ENCODE measurements around the gene N4BP2.

Gene N4BP2

DNA sequence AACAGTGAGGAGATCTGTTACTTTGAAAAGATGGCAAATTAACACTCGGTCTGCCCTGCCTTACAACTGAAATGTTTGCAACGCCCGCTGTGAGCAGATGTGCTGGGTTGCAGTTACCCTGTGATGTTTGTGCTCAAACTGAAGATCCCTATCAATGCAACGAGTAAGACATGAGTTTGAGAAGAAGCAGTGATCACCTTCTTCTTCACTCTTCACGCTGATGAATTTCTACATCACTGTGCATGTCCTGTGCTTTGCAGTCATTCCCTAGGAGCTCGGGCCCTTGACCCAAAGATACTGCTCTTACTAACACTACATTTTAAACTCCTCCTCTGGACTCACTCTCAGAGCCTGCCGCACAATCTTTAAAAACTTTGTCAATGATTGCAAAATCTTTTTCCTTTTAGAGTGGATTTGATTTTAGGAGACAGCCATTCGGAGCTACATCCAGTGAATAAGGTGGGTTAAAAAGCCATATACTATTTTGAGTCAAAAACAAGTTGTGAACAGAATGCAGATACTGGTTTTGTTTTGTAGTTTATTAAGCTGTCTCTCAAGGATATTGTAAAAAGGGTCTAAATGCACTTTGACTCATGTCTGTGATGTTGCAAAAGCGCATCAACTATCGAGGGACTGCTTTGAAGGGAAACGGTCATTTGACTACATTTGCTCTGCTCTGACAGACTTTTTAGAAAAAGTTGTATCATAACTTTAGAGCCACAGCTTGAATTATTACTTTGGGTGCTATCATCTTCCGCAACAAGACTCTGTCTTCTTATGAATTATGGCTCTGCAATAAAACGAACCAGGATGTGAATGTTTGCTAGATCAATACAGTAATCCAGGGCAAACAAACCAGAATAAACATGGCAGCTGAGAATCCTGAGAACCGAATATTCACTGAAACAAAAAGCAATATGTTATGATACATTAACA, 134.5 kb downstream of the N4BP2 start:
- no peak for DNase-seq (ENCODE audit: extremely low spot score)
- TF ChIP-seq, protein P1, sequence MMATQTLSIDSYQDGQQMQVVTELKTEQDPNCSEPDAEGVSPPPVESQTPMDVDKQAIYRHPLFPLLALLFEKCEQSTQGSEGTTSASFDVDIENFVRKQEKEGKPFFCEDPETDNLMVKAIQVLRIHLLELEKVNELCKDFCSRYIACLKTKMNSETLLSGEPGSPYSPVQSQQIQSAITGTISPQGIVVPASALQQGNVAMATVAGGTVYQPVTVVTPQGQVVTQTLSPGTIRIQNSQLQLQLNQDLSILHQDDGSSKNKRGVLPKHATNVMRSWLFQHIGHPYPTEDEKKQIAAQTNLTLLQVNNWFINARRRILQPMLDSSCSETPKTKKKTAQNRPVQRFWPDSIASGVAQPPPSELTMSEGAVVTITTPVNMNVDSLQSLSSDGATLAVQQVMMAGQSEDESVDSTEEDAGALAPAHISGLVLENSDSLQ (IDR thresholded peaks at IDR 0.05): no peak; the same call in 1 of the 2 replicates
- TF ChIP-seq ZNF384 (IDR thresholded peaks at IDR 0.05) (no peak), FOXA1 (IDR thresholded peaks at IDR 0.05) (no peak), LEF1 (IDR thresholded peaks at IDR 0.05; ENCODE audit: borderline replicate concordance) (no peak), SP1 (IDR thresholded peaks at IDR 0.05) (no peak), HDGF (IDR thresholded peaks at IDR 0.05; ENCODE audit: borderline replicate concordance) (no peak), ARNT (IDR thresholded peaks at IDR 0.05) (no peak), NFRKB (IDR thresholded peaks at IDR 0.05) (no peak), L3MBTL2 (conservative IDR thresholded peaks at IDR 0.05) (no peak)
- CTCF ChIA-PET: interaction anchor here (0.6 kb wide), 2 partner anchors 535 to 565 kb away, joined by 3 to 7 read pairs; no protein-coding TSS in a partner anchor
- POLR2A ChIA-PET: no interaction called here

DNA sequence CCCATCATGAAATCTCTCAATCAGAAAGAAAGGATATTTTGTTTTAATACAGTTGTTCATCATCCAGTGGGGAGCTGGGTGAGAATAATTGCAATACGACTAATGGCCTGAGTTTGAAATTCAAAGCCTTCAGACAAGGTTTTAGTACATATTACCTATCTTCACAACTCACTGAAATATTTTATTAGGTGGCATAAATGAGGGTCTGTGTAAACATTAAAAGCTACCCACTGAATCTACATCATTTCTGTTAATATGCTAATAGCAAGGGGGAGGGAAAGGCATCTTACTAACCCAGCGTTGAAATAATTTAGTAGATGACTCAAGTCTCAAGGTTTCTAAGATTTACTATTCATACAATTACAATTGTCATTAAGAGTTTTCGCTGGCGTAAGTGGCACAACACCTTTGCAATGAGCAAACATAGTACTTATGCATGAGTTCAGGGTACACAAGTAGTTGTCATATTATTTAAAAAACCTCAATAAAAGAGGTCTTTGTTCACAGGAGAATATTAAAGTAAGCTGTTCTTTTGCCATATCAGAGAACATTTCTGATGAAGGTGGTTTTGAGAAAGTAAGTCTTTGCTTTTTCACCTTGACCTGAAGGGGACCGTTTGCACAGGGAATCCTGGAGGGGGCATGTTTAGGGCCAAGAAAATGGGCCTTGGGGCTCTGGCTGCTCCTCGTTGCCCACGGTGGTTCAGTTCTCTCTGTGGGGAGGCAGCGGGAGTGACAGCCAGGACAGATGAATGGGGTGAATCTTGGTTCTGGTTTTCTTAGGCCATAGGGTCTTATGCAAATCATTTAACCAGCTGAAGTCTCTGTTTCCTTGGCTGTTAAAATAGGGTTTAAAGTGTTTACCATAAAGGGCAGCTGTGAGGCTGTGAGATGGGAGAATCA, 135.7 kb downstream of the N4BP2 start:
- ChIA-PET POLR2A (no interaction called here), CTCF (no interaction called here)
- no peak for DNase-seq (ENCODE audit: extremely low spot score)
- TF ChIP-seq FOXK2 (IDR thresholded peaks at IDR 0.05): no peak
- TF ChIP-seq SP1 (IDR thresholded peaks at IDR 0.05): no peak
- TF ChIP-seq FOXA1 (IDR thresholded peaks at IDR 0.05): no peak
- no peak for TF ChIP-seq NFRKB (IDR thresholded peaks at IDR 0.05)
- no peak for TF ChIP-seq CTBP1 (IDR thresholded peaks at IDR 0.05; ENCODE audit: borderline replicate concordance)
- TF ChIP-seq LEF1 (IDR thresholded peaks at IDR 0.05; ENCODE audit: borderline replicate concordance): no peak
- TF ChIP-seq ELF4 (IDR thresholded peaks at IDR 0.05): no peak
- TF ChIP-seq, protein P1 (IDR thresholded peaks at IDR 0.05): no peak
- no peak for TF ChIP-seq ZNF384 (IDR thresholded peaks at IDR 0.05)
- no peak for TF ChIP-seq BHLHE40 (IDR thresholded peaks at IDR 0.05; ENCODE audit: borderline replicate concordance)
- no peak for TF ChIP-seq HDGF (IDR thresholded peaks at IDR 0.05; ENCODE audit: borderline replicate concordance)
- TF ChIP-seq FOXM1 (IDR thresholded peaks at IDR 0.05; ENCODE audit: borderline replicate concordance): no peak
- no peak for TF ChIP-seq SUZ12 (IDR thresholded peaks at IDR 0.05)
- no peak for TF ChIP-seq L3MBTL2 (conservative IDR thresholded peaks at IDR 0.05)
- TF ChIP-seq TARDBP (IDR thresholded peaks at IDR 0.05): no peak
- TF ChIP-seq ARNT (IDR thresholded peaks at IDR 0.05): no peak

DNA sequence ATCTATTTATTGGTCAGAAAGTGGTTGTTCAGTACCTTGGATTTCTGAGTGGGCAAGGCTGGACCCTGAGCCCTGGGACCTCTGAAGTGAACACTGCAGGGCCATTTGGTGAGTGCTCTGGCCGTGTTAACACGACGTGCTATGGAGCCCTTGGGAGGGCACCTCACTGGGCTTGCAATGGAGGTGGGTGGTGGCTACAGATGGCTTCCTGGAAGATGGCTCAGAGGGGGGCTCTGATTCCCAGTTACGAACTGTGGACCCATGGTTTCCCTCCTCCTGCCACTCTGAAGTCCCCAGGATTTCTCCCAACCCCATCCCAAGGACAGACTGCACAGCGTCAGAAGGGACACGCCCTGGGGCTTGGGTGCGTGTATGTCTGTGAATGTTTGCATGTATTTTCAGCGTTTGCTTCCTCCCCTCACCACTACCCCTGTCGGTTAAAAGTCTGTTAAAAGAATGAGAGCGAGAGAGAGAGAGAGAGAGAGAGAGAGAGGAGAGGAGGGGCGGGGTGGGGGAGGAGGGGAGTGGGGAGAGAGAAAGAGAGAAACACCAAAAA, 136.4 kb downstream of the N4BP2 start:
- POLR2A ChIA-PET: no interaction called here
- CTCF ChIA-PET: no interaction called here
- no peak for TF ChIP-seq FOXA1 (IDR thresholded peaks at IDR 0.05)
- TF ChIP-seq ARNT (IDR thresholded peaks at IDR 0.05): no peak
- TF ChIP-seq BHLHE40 (IDR thresholded peaks at IDR 0.05; ENCODE audit: borderline replicate concordance): no peak
- TF ChIP-seq, protein P1 (IDR thresholded peaks at IDR 0.05): no peak
- TF ChIP-seq CTBP1 (IDR thresholded peaks at IDR 0.05; ENCODE audit: borderline replicate concordance): no peak
- TF ChIP-seq SUZ12 (IDR thresholded peaks at IDR 0.05): no peak
- no peak for TF ChIP-seq LEF1 (IDR thresholded peaks at IDR 0.05; ENCODE audit: borderline replicate concordance)
- TF ChIP-seq ELF4 (IDR thresholded peaks at IDR 0.05): no peak
- TF ChIP-seq FOXM1 (IDR thresholded peaks at IDR 0.05; ENCODE audit: borderline replicate concordance): no peak
- DNase-seq (ENCODE audit: extremely low spot score): no peak

DNA sequence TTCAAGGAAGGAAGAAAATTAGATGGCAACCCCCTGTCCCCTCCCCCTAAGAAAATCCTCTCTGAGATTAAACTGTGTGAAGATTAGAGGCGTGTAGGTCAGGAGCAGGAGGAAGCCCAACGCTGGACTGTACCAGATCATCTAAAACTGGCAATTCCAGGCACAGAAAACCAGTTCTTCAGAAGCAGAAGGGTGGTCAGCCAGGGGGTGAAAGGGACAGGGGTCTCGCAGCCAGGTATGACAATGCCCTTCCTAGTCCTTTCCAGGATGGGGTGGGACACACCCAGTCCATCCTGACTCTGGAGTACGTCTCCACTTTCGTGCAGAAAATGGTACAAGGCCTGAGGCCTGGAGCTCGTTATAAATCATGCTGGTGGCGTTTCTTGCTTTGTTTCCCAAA, 136.9 kb downstream of the N4BP2 start:
- DNase-seq (ENCODE audit: extremely low spot score): no peak
- no peak for TF ChIP-seq TARDBP (IDR thresholded peaks at IDR 0.05)
- no peak for TF ChIP-seq HDGF (IDR thresholded peaks at IDR 0.05; ENCODE audit: borderline replicate concordance)
- TF ChIP-seq, protein P1 (IDR thresholded peaks at IDR 0.05): no peak
- no peak for TF ChIP-seq ARNT (IDR thresholded peaks at IDR 0.05)
- TF ChIP-seq ZNF384 (IDR thresholded peaks at IDR 0.05): no peak
- TF ChIP-seq FOXM1 (IDR thresholded peaks at IDR 0.05; ENCODE audit: borderline replicate concordance): no peak
- TF ChIP-seq CTBP1 (IDR thresholded peaks at IDR 0.05; ENCODE audit: borderline replicate concordance): no peak
- TF ChIP-seq BHLHE40 (IDR thresholded peaks at IDR 0.05; ENCODE audit: borderline replicate concordance): no peak
- no peak for TF ChIP-seq L3MBTL2 (conservative IDR thresholded peaks at IDR 0.05)
- no peak for TF ChIP-seq LEF1 (IDR thresholded peaks at IDR 0.05; ENCODE audit: borderline replicate concordance)
- TF ChIP-seq FOXK2 (IDR thresholded peaks at IDR 0.05): no peak
- TF ChIP-seq NFRKB (IDR thresholded peaks at IDR 0.05): no peak
- no peak for TF ChIP-seq FOXA1 (IDR thresholded peaks at IDR 0.05)
- no peak for TF ChIP-seq SP1 (IDR thresholded peaks at IDR 0.05)
- TF ChIP-seq SUZ12 (IDR thresholded peaks at IDR 0.05): no peak
- TF ChIP-seq ELF4 (IDR thresholded peaks at IDR 0.05): no peak
- CTCF ChIA-PET: interaction anchor here (0.6 kb wide), 1 partner anchor 252 kb away, joined by 3 read pairs; no protein-coding TSS in a partner anchor
- POLR2A ChIA-PET: no interaction called here
